K562 (cell line): Measurements from ENCODE around the gene MFSD12. TPM values are rescaled to one million over a fixed set of nuclear protein-coding genes. Genes with fewer than 3 reads are reported as not detected.
A peak's percentile ranks its signal among the peaks of the same experiment; 100 is the strongest.

Source experiments
- ATAC-seq: fragments of 200-7000 bp; cut with Tn5 transposase; 3 replicates; pipeline ENCODE4 v1.9.1; 2020; ENCODE audit warnings: moderate library complexity
- BruUV-seq: library from RNA; stranded (reverse); fragments of 400-500 nt; replicated peaks from 2 replicates; lab custom pipeline; 2021; lab: Mats Ljungman, UMichigan
- CTCF ChIA-PET: fragments of 300-600 bp; formaldehyde crosslinking; extraction: SDS; loops from one replicate; lab custom pipeline; 2021; ENCODE audit warnings: low intra/inter-chr PET ratio; lab: Yijun Ruan, JAX
- POLR2A ChIA-PET: fragments of 300-600, 350-650 bp; sonication (Branson Sonifier 250); formaldehyde crosslinking; extraction: SDS; loops from one replicate; lab custom pipeline; 2021; ENCODE audit warnings: antibody characterized with exemption, inconsistent platforms; lab: Yijun Ruan, JAX
- DNase-seq, 4 experiments: peaks; one replicate each; pipeline versions ENCODE4 v3.0.0 to v3.0.0-alpha.2; 2011 to 2018; ENCODE audit warnings: low spot score in 3 of 4, mixed read lengths in 3 of 4; ENCODE audit errors: extremely low read depth in 1 of 4
- FAIRE-seq: peaks from 2 replicates; lab custom pipeline; 2011; peaks lifted over from hg19 to GRCh38; lab: Jason Lieb, UNC
- H2AFZ ChIP-seq: 2 replicates; pipeline ENCODE4 v1.6.0; 2011; ENCODE audit warnings: low read depth, low read length, control low read depth, inconsistent platforms
- H3K27ac ChIP-seq: fragments of 200-600 bp; 3 replicates; pipeline ENCODE4 v1.8.0; 2011; ENCODE audit warnings: low read depth, mild to moderate bottlenecking, control low read depth, inconsistent platforms, low read length, moderate library complexity, mixed read lengths; ENCODE audit errors: extremely low read depth
- H3K27me3 ChIP-seq, 2 experiments: fragments of 300-600 bp in 1 of 2; 2 replicates in 1 of 2; 3 replicates in 1 of 2; pipeline versions ENCODE4 v1.6.0 to v1.8.0; 2011; ENCODE audit warnings: inconsistent platforms in 2 of 2, low read length in 2 of 2, mild to moderate bottlenecking in 1 of 2, mixed read lengths in 1 of 2, moderate library complexity in 1 of 2; ENCODE audit not compliant: control insufficient read depth in 2 of 2, insufficient read depth in 2 of 2
- H3K36me3 ChIP-seq: fragments of 300-600 bp; 3 replicates; pipeline ENCODE4 v1.8.0; 2011; ENCODE audit warnings: mild to moderate bottlenecking, low read length, inconsistent platforms; ENCODE audit not compliant: control insufficient read depth, insufficient read depth
- H3K4me1 ChIP-seq, 2 experiments: fragments of 200-600 bp in 1 of 2; replicated peaks in 1 of 2; 2 replicates in 1 of 2; 3 replicates in 1 of 2; pipeline versions ENCODE4 v1.5.1 to v1.8.0; 2011; ENCODE audit warnings: inconsistent platforms in 2 of 2, low read length in 2 of 2, mild to moderate bottlenecking in 1 of 2, mixed read lengths in 1 of 2, moderate library complexity in 1 of 2; ENCODE audit not compliant: control insufficient read depth in 2 of 2, insufficient read depth in 2 of 2
- H3K4me2 ChIP-seq: 2 replicates; pipeline ENCODE4 v1.6.1; 2011; ENCODE audit warnings: low read length, control low read depth, inconsistent platforms, mixed read lengths; ENCODE audit not compliant: insufficient read depth
- H3K4me3 ChIP-seq: fragments of 200-600 bp; sonication (generic), shearing (Covaris generic); 2 replicates; pipeline ENCODE4 v1.5.1; 2016; ENCODE audit warnings: control low read depth, inconsistent platforms
- H3K79me2 ChIP-seq: fragments of 200-600 bp; 3 replicates; pipeline ENCODE4 v1.8.0; 2011; ENCODE audit warnings: low read length, inconsistent platforms; ENCODE audit not compliant: control insufficient read depth, insufficient read depth
- H3K9ac ChIP-seq, 2 experiments: 2 replicates each; pipeline versions ENCODE4 v1.6.0 to v1.6.1; 2011; ENCODE audit warnings: low read depth in 2 of 2, low read length in 2 of 2, control low read depth in 1 of 2, inconsistent platforms in 1 of 2, mild to moderate bottlenecking in 1 of 2, mixed read lengths in 1 of 2; ENCODE audit not compliant: insufficient read depth in 1 of 2
- H3K9me1 ChIP-seq: one replicate; pipeline ENCODE4 v1.6.0; 2011; ENCODE audit warnings: inconsistent platforms, mild to moderate bottlenecking, low read length, moderate library complexity; ENCODE audit not compliant: control insufficient read depth, insufficient read depth
- H3K9me3 ChIP-seq: replicated peaks from 2 replicates; pipeline ENCODE4 v1.5.1; 2011; ENCODE audit warnings: low read depth, low read length, inconsistent platforms; ENCODE audit not compliant: control insufficient read depth, insufficient read depth
- H4K20me1 ChIP-seq: replicated peaks from 2 replicates; pipeline ENCODE4 v1.6.1; 2011; ENCODE audit warnings: low read length, inconsistent platforms, mixed read lengths; ENCODE audit not compliant: control insufficient read depth, insufficient read depth
- BCOR ChIP-seq: fragments of 450-650 bp; IDR thresholded peaks from 2 replicates; pipeline ENCODE4 v1.6.1; 2016
- CREM ChIP-seq: IDR thresholded peaks from 2 replicates; pipeline ENCODE4 v1.6.1; 2014; ENCODE audit warnings: antibody characterized with exemption, low read depth
- FOXK2 ChIP-seq, 2 experiments: fragments of 450-650 bp; IDR thresholded peaks in 1 of 2; conservative IDR thresholded peaks in 1 of 2; 2 replicates each; pipeline ENCODE4 v1.6.1; 2016; ENCODE audit warnings: low read depth in 2 of 2, mild to moderate bottlenecking in 1 of 2
- FUS ChIP-seq: fragments of 200-400 bp; formaldehyde crosslinking; optimal IDR thresholded peaks from 2 replicates; pipeline ENCODE3; 2017; ENCODE audit warnings: low read depth, low read length
- MLX ChIP-seq, 2 experiments: fragments of 450-650 bp in 1 of 2; sonication (generic) in 1 of 2; formaldehyde crosslinking; conservative IDR thresholded peaks; 2 replicates each; pipeline versions ENCODE4 v1.4.0 to v1.8.1; 2020 to 2022; ENCODE audit warnings: mild to moderate bottlenecking in 1 of 2, missing genetic modification reagents in 1 of 2
- NCOA6 ChIP-seq: fragments of 450-650 bp; IDR thresholded peaks from 2 replicates; pipeline ENCODE4 v1.6.1; 2017; ENCODE audit warnings: mild to moderate bottlenecking
- NR2C1 ChIP-seq, 2 experiments: fragments of 450-650 bp; IDR thresholded peaks; 2 replicates each; pipeline ENCODE4 v1.6.1; 2017; ENCODE audit warnings: mild to moderate bottlenecking in 2 of 2, antibody characterized with exemption in 1 of 2, inconsistent platforms in 1 of 2, missing compliant biosample characterization in 1 of 2, missing genetic modification characterization in 1 of 2
- XRCC3 ChIP-seq: fragments of 450-650 bp; IDR thresholded peaks from 2 replicates; pipeline ENCODE4 v1.6.1; 2017; ENCODE audit warnings: mild to moderate bottlenecking, moderate library complexity
- ZBTB5 ChIP-seq: fragments of 450-650 bp; IDR thresholded peaks from 2 replicates; pipeline ENCODE4 v1.6.1; 2017; ENCODE audit warnings: antibody characterized with exemption
- ZC3H4 ChIP-seq: sonication (generic); formaldehyde crosslinking; IDR thresholded peaks from 2 replicates; pipeline ENCODE4 v1.9.0; 2021; ENCODE audit warnings: missing genetic modification reagents, borderline replicate concordance
- ZNF431 ChIP-seq: sonication (generic); formaldehyde crosslinking; IDR thresholded peaks from 2 replicates; pipeline ENCODE4 v1.8.0; 2022; ENCODE audit warnings: mild to moderate bottlenecking, missing genetic modification reagents
- ZNF436 ChIP-seq: fragments of 250-450, 450-650 bp; sonication (Bioruptor Pico); formaldehyde crosslinking; IDR thresholded peaks from 2 replicates; pipeline ENCODE4 v1.7.0; 2020; ENCODE audit warnings: mild to moderate bottlenecking
- ZNF511 ChIP-seq: sonication (generic); formaldehyde crosslinking; IDR thresholded peaks from 2 replicates; pipeline ENCODE4 v1.8.0; 2022; ENCODE audit warnings: mild to moderate bottlenecking, missing genetic modification reagents
- ZNF655 ChIP-seq: fragments of 250-450 bp; sonication (Bioruptor Pico); IDR thresholded peaks from 2 replicates; pipeline ENCODE4 v1.5.0; 2021
- WGBS: fragments of 100-300 bp; shearing (Covaris generic); methylation state at CpG from one replicate; pipeline ENCODE4 v1.1.6; 2016; ENCODE audit warnings: low coverage, mixed read lengths; ENCODE audit not compliant: insufficient coverage; ENCODE audit errors: missing lambda C conversion rate; 5-methylcytosine and 5-hydroxymethylcytosine counted together
- in situ Hi-C: fragments of 300-500 bp; cut with MboI; formaldehyde crosslinking; loops from 4 replicates; pipeline ENCODE4 v1.15.0; 2018; ENCODE audit warnings: inconsistent platforms, mixed read lengths
- intact Hi-C: fragments of 100-400 bp; cut with micrococcal nuclease; formaldehyde crosslinking; loops from 2 replicates; pipeline ENCODE4 v1.14.2; 2022
- polyA plus RNA-seq, 8 experiments: library from polyadenylated mRNA; depleted of rRNA in 4 of 8; stranded (reverse) in 5 of 8; unstranded in 3 of 8; fragments of >200 nt; fragmentation: Nextera tagmentation in 2 of 8; fragmentation: Illumina TruSeq in 1 of 8; extraction: Ambion mirVana in 2 of 8; extraction: Trizol in 1 of 8; gene quantifications; 2 replicates each; pipeline versions ENCODE4 v1.2.1 to v1.2.3, GENCODE V29; 2011 to 2014; ENCODE audit warnings: inconsistent platforms in 1 of 8, missing spikeins in 1 of 8
- total RNA-seq, 7 experiments: library from RNA; depleted of rRNA in 6 of 7; stranded (reverse); fragments of >200 nt in 6 of 7; fragmentation: Illumina TruSeq in 2 of 7; extraction: Trizol in 2 of 7; gene quantifications; 2 replicates each; pipeline versions ENCODE4 v1.2.1 to v1.2.3, GENCODE V29; 2011 to 2021; ENCODE audit warnings: low replicate concordance in 1 of 7
- TF ChIP-seq, protein P1 (sequence below): fragments of 250-450 bp; sonication (Bioruptor Pico); IDR thresholded peaks from 2 replicates; pipeline ENCODE4 v1.4.0; 2020; ENCODE audit warnings: mild to moderate bottlenecking

Gene MFSD12
- total and polyA plus RNA-seq, 9 of the 15 experiments (the other 6 are each of a cell fraction or from before 2014, with no cell fraction given) = 0.69 to 112 (median 31.8) TPM

GRCh38 chr19:3605770-3606169, 48.4 kb upstream of the MFSD12 start:
- no peaks in the 10 kb centered on the region for H4K20me1 ChIP-seq
- peaks cover 38 to 77% of the 10 kb centered on the region in 2 experiments for H3K4me1 ChIP-seq
- ChIA-PET POLR2A (no interaction called here), CTCF (no interaction called here)
- H3K9me3 ChIP-seq = no peaks in the 10 kb centered on the region; the same call in 1 of the 2 replicates
- H3K27me3 ChIP-seq = no peaks in the 10 kb centered on the region
- H2AFZ ChIP-seq = peak overlapping the region; percentile 95
- peak overlapping the region; percentile 92 for H3K9ac ChIP-seq
- WGBS = 7% methylated on average over 5 of the region's 5 CpGs
- intact Hi-C loops = loop anchor here (10.0 kb wide), 1 partner anchor 61 kb away; no protein-coding TSS in a partner anchor
- peak overlapping the region; percentile 89 for H3K4me3 ChIP-seq
- H3K27ac ChIP-seq = peak overlapping the region; percentile 98
- H3K9me1 ChIP-seq = peaks cover 2% of the 10 kb centered on the region
- no peak for DNase-seq
- H3K79me2 ChIP-seq = peaks cover 44% of the 10 kb centered on the region
- peaks cover 30% of the 10 kb centered on the region; the same call in 1 of the 3 replicates for H3K36me3 ChIP-seq
- H3K4me2 ChIP-seq = peak overlapping the region; percentile 91
- ATAC-seq = no peak
- FAIRE-seq = peak; percentile 90
- BruUV-seq = no TSS peak
- in situ Hi-C loops = no loop called here
- no peak for TF ChIP-seq ZNF511
- no peak for TF ChIP-seq CREM
- peak; percentile 43 for TF ChIP-seq BCOR
- TF ChIP-seq ZBTB5 = 0 out of 2 replicates have a peak, but pooled peaks have one; percentile 19
- TF ChIP-seq, protein P1, sequence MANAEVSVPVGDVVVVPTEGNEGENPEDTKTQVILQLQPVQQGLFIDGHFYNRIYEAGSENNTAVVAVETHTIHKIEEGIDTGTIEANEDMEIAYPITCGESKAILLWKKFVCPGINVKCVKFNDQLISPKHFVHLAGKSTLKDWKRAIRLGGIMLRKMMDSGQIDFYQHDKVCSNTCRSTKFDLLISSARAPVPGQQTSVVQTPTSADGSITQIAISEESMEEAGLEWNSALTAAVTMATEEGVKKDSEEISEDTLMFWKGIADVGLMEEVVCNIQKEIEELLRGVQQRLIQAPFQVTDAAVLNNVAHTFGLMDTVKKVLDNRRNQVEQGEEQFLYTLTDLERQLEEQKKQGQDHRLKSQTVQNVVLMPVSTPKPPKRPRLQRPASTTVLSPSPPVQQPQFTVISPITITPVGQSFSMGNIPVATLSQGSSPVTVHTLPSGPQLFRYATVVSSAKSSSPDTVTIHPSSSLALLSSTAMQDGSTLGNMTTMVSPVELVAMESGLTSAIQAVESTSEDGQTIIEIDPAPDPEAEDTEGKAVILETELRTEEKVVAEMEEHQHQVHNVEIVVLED (CRISPR knock-in tag) = no peak
- no peak for TF ChIP-seq NCOA6
- no peak for TF ChIP-seq XRCC3
- TF ChIP-seq NR2C1 (IDR thresholded peaks at IDR 0.05) = no peak
- no peak for TF ChIP-seq NR2C1 (tag; IDR thresholded peaks at IDR 0.05)
- 0 out of 2 replicates have a peak, but pooled peaks have one; percentile 37 for TF ChIP-seq ZNF431
- TF ChIP-seq ZNF655 (CRISPR knock-in tag) = no peak
- TF ChIP-seq FOXK2 (conservative IDR thresholded peaks at IDR 0.05 in 1 of 2, IDR thresholded peaks at IDR 0.05 in 1 of 2; ENCODE audit: low read depth in 2 of 2) = peak in 1 of 2 experiments; percentile 63; a peak in 2 of 4 replicates
- TF ChIP-seq ZC3H4 (CRISPR knock-in tag) = no peak
- 0 out of 4 replicates have a peak, but pooled peaks of 1 of the 2 experiments have one; percentile 9 for TF ChIP-seq MLX (CRISPR knock-in tag; conservative IDR thresholded peaks at IDR 0.05)
- no peak for TF ChIP-seq ZNF436
- no peak for TF ChIP-seq FUS
